GM12892 (cell line): ENCODE data around the gene NOC4L.

ENCODE experiments used
- DNase-seq: peaks from one replicate; pipeline ENCODE4 v3.0.0; 2011; ENCODE audit not compliant: insufficient read length
- FAIRE-seq: peaks from 2 replicates; lab custom pipeline; 2011; peaks lifted over from hg19 to GRCh38; lab: Jason Lieb, UNC
- POLR2A ChIP-seq: IDR thresholded peaks from 2 replicates; pipeline ENCODE4 v1.6.1; 2011; ENCODE audit warnings: low read depth, low read length, control low read depth
- POLR2AphosphoS5 ChIP-seq: IDR thresholded peaks from 2 replicates; pipeline ENCODE4 v1.6.1; 2011; ENCODE audit warnings: low read depth, low read length, control low read depth
- TAF1 ChIP-seq: IDR thresholded peaks from 2 replicates; pipeline ENCODE4 v1.6.1; 2011; ENCODE audit warnings: low read depth, mild to moderate bottlenecking, control low read depth, low read length, borderline replicate concordance

The NOC4L gene

DNA sequence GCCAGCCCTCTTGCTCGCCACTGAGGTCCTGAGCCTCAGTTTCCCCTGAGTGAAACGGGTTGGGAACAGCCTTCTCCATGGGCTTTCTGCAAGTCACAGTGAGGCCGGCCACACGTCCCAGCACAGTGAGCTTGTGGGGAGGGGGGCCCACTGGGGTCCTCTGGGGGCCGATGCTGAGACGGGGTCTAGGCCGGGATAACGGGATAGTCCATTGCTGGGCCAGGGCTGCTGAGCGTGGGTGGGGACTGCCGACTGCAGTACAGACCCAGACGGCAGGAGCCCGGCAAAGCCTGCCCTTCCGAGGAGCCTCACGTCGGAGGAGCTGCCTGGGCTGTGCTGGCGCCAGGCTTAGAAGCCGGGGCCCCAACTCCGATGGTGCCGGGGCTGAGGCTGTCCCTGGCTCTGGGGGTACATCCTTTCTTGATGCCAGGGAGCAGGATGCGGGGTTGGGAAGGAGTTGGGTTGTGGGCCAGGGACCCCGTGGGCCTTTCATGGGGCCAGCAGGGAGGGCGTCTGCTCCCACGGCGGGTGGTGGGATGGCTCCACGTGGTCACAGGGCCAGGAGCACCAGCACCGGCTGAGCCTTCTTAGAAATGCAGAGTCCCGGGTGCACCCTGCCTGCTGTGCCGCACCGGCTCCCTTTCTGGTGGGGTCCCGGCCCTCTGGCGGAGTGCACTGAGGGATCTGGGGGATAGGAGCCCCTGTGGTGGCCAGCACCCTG, 24.2 kb downstream of the NOC4L start:
- no peak for TF ChIP-seq POLR2A
- TF ChIP-seq TAF1 = no peak
- no peak for TF ChIP-seq POLR2AphosphoS5
- DNase-seq (no peak), FAIRE-seq (no peak)

GRCh38 chr12:132169376-132169775, 25.1 kb downstream of the NOC4L start:
- FAIRE-seq (no peak), DNase-seq (no peak)
- no peak for TF ChIP-seq POLR2A
- no peak for TF ChIP-seq POLR2AphosphoS5
- TF ChIP-seq TAF1 = no peak

DNA sequence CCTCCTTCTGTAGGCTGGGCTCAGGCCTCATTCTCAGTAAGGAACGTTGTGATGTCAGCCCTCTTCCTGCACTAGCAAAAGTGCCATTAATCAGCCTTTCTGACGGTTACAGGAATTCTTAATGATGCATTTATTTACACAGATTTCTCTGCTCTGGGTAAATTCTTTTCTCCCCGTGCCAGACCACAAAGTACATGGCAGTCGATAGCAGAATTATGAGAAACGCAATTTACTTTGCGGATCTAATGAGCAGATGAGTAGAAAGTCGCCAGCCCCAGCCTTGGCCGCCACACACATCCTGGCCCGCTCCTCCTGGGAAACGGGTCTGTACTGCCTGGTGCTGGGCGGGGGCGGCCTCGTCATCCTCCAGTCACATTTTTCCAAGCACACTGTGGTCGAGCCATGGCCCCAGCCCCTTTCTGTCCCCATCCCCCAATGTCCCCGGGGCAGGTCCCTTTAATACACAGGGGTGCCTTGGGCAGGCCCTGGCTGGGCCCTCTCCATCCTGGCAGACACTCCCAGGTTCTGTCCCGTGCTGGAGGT, 25.9 kb downstream of the NOC4L start:
- DNase-seq (no peak), FAIRE-seq (no peak)

DNA sequence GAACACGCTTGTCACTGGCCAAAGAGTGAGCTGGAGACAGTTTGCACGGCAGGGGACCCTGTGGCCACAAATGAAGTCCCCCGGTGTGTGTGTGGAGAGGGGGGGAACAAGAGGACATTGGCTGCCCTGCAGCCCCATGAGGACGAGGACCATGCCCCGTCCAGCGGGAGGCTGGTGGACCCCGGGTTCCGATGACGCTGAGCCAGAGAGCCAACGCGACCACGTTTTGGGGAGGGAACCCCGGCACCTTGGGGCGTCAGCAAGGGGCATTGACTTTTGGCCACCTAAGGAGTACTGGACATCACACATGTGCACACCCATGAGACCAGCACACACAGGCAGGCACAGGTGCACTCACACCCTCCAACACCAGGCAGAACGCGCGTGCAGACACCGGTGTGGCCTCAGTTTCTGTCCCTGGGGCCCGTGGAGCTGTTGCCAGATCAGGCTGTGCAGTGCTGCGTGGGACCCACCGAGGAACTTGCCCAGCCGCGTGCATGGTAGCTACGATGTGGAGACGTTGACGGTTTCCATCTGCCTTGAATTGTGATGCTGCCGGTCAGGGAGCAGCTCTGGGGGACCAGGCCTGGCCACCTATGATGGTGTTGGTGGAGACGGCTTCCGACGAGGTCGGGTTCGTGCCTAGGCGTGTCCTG, 26.5 kb downstream of the NOC4L start:
- no peak for FAIRE-seq
- no peak for DNase-seq
- no peak for TF ChIP-seq POLR2AphosphoS5
- no peak for TF ChIP-seq POLR2A

More for the DNA sequence above, 25.9 kb downstream of the NOC4L start:
- no peak for TF ChIP-seq TAF1
- TF ChIP-seq POLR2A = no peak
- TF ChIP-seq POLR2AphosphoS5 = no peak

GRCh38 chr12:132171293-132171967, 27.2 kb downstream of the NOC4L start:
- TF ChIP-seq POLR2AphosphoS5 (no peak), POLR2A (no peak), TAF1 (no peak)
- no peak for DNase-seq
- FAIRE-seq = no peak

- TF ChIP-seq TAF1 (no peak), POLR2A (no peak), POLR2AphosphoS5 (no peak)
- DNase-seq (no peak), FAIRE-seq (no peak)
Observed at GRCh38 chr12:132171968-132172521, 27.8 kb downstream of the NOC4L start.

DNA sequence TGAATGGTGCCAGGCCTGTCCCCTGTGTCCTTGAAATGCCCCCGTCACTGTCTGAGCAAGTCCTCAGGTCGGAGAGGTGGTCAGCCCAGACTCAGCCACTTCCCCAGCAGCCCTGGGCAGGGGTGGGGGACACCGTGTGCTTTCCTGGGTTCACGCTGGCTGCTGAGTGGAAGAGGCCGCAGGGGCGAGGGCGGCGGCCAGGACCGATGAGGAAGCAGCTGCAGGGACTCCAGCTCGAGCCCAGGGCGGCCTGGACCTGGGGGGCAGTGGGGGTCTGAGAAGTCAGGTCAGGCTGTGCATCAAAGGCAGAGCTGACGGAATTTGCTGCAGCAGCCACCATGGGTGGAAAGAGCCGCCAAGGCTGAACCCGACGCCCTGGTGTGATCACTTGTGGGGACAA, 28.4 kb downstream of the NOC4L start:
- FAIRE-seq (no peak), DNase-seq (no peak)
- TF ChIP-seq POLR2AphosphoS5 (no peak), POLR2A (no peak), TAF1 (no peak)

DNA sequence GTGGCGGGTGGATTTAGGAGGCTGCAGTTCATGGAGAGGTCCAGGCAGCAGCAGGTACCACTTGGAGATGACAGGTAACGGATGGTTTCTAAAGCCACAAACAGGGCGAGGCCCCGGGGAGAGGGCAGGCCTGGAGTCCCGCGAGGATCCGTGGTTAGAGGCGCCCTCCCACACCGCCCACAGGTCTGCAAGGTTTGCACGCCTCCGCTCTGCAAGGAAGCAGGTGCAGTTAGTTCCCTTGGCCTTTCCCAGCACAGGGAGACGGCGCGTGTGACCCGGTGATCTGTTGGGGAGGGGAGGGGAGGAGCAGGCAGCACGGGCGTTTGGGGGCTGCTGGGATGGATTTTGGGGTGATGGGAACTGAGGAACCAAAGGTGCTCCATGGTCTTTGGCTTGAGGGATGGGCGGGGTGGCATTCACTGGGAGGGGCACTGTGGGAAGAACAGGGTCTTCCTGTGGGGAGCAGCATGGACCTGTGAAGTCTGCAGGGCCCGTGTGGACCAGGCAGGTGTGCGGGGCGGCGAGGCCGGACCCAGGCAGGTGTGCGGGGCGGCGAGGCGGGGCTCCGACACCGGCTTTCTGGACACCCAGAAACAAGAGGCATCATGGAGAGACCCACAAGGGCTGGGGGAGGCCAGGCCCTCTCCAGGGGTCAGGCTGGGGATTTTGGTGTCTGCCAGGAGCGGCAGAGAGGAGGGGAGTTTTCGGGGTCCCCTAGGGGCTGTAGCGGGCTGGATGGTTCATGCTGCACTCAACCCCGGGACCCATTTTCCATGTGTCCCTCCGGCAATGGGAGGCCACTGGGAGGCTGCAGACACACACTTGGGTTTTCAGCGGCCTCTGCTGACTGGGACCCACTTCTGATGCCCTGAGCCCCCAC, 29.1 kb downstream of the NOC4L start:
- FAIRE-seq (no peak), DNase-seq (no peak)
- TF ChIP-seq POLR2A (no peak), POLR2AphosphoS5 (no peak), TAF1 (no peak)

DNA sequence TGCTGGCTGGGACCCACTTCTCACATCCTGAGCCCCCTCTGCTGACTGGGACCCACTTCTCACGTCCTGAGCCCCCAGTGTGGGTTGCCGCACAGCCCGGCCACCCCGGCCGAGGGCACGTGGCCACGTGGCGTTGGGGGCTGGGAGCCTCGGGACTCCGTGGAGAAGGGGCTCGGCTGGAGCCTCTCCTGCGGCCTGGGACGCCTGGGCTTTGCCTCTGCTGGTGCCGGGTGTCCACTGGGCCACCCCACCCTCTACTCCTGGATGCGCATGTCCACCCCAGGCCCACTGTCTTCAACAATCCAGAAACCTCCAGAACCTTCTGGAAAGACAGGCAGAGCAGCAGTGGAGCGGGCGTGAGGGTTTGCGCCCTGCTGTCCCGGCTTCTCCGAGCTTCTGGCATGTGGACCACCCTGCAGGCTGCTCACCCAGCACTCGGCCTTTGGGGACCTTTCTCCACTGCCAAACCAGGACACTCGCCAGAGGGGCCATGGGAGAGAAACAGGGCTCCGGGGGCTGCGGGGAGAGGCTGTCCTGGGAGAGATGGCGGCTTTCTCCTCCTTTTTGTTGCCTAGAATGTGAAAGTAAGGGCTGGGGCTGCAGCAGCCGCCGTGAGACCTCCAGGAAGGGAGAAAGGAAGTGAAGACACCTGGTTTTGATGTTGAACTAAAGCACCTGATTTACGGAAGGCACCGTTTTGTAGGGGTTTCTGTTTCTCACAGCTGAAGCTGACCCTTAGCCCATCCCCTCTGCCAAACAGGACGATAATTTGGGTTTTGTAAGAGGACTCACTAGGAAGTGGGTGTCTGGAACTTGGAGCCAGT, 30.0 kb downstream of the NOC4L start:
- FAIRE-seq = no peak
- TF ChIP-seq TAF1 (no peak), POLR2A (no peak), POLR2AphosphoS5 (no peak)

More for the DNA sequence above, 30.0 kb downstream of the NOC4L start:
- no peak for DNase-seq
